GM19467 (cell line): ENCODE measurements around the gene ELAVL1.
"Not testable (repeated sequence)": the region's sequence is repeated elsewhere in the genome, so short reads cannot be mapped to it uniquely, and the experiment has no call there.

ENCODE experiments used
- ATAC-seq: cut with Tn5 transposase; IDR thresholded peaks from one replicate; pipeline ENCODE4 v1.9.1; 2021; ENCODE audit warnings: mild to moderate bottlenecking, moderate library complexity; ENCODE audit not compliant: unreplicated experiment

Gene ELAVL1

GRCh38 chr19:7925171-7925851, 80.1 kb downstream of the ELAVL1 start:
- ATAC-seq, result no peak

GRCh38 chr19:7924651-7925170, 80.7 kb downstream of the ELAVL1 start:
- ATAC-seq, result no peak

- no peak for ATAC-seq
Observed at GRCh38 chr19:7924241-7924640, 81.2 kb downstream of the ELAVL1 start.

DNA sequence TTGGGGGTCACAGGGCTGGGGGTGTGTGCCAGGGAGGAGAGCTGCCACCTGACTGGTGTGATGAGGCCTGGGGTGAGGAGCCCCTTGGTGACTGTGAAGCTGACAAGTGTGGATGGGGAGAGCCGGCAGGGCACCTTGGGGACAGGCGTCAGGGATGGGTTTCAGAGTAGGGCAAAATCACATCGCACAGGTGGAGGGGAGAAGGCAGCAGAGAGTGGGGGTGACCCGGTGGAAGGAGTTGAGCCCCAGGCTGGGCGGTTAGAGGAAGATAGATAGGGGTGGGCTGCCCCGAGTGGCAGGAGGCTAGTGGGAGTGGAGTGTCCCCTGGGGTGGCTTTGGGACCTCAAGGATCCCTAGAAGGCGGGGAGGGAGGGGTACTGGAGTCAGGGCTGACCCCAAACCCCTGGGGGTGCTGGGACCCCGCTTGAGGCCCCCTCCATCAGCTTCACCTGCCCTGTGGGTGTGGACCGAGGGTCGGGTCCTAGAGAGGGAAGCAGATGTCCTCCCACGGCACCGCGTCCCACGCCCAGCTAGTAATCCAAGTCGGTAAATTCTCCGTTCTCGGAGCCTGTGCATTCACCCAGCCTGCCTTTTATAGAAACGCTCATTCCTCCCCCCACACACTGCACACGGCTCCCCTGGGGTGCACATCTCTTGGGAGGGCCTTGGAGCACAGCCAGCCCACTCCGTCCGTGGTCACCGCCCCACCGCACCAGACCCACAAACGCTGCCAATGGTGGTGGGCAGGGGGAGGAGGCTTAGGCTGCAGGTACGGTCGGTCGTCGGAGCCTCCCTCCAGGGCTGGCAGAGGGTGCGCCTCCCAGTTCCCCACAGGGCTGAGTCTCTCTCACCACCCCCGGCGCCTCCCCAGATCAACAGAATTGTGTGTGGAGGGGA, 81.9 kb downstream of the ELAVL1 start:
- ATAC-seq, result no peak

- no peak for ATAC-seq
Observed at GRCh38 chr19:7922836-7923195, 82.6 kb downstream of the ELAVL1 start.

- ATAC-seq, result no peak
Observed at GRCh38 chr19:7921967-7922835, 83.2 kb downstream of the ELAVL1 start.

GRCh38 chr19:7921302-7921966, 84.0 kb downstream of the ELAVL1 start:
- no peak for ATAC-seq

GRCh38 chr19:7920519-7921301, 84.7 kb downstream of the ELAVL1 start:
- ATAC-seq, result peak; percentile 27

DNA sequence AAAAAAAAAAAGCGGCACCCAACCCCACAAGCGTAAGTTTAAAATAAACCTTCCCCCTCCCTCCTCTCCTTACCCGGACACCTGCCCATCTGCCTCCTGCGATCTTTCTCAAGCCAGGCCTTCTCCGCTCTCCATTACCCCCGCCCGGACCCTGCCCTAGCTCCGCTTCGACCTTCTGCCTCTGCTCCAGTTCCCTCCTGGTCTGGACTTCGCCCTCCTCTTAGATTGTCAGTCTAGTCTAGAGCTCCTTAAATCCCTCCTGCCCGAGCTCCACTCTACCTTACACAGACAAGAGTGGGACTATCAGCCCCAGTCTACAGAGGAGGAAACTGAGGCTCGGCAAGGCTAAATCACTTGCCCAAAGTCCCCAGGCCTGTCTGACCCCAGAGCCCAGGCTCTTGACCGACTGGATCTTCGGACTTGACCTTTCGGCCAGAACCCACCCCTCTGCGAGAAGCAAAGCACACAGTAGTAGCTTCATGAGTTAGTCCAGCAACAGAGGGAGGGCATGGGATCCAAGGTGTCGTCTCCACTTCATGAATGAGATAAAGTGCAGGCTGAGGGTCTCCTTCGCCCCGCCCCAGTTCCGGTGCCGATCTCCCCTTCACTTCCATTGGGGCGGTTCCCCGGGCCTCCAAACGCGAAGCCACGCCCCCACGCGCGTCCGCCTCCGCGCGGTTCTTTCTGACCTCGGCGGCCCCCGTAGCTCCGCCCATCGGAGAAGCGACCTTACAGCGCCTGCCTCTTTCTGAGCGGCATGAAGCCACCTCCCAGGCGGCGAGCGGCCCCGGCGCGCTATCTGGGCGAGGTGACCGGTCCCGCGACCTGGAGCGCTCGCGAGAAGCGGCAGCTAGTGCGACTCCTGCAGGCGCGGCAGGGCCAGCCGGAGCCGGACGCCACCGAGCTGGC, 85.6 kb downstream of the ELAVL1 start, which contains the start of gene SNAPC2:
TSS of gene SNAPC2 (plus strand) at position 729 of the 909 bp plus-strand sequence. CDS start at position 758, 29 bp downstream.
- ATAC-seq, result peak; percentile 49

DNA sequence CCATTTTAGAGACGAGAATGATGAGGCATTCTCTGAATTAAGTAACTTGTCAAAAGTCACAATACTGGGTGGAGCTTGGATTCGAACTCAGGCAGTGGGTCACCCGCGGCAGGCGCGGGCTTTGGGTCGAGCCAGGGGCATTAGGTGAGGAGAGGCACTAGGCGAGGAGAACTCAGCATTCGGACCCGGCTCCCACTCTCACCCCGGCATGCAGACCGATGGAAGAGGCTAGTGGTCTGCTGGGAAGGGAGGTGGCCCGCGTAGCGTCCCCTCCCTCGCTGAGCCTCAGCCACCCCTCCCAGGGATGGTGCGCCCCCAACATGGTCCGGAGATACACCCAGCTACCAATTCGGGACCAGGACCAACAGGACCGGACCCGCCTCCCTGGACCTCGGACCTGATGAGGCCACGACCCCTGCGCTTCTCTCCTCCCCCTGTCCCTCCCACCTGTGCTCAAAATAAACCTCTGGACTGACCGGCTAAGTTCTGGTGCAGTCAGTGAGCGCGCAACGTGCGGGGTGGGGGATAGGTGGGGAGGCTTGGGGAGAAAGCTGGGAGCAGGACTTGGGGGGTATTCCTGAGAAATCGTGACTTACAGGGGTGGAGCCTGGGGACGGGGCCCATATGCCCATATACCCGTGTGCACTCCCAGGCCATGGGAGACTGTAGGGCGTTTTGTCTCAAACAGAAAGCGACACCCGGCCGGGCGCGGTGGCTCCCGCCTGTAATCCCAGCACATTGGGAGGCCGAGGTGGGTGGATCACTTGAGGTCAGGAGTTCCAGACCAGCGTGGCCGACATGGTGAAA, 86.6 kb downstream of the ELAVL1 start:
- ATAC-seq, result no peak

GRCh38 chr19:7918062-7918614, 87.3 kb downstream of the ELAVL1 start:
- ATAC-seq, result not testable (repeated sequence)

- ATAC-seq, result no peak
Observed at GRCh38 chr19:7917267-7918061, 88.0 kb downstream of the ELAVL1 start.

- ATAC-seq, result no peak
Observed at GRCh38 chr19:7916955-7917266, 88.5 kb downstream of the ELAVL1 start.

DNA sequence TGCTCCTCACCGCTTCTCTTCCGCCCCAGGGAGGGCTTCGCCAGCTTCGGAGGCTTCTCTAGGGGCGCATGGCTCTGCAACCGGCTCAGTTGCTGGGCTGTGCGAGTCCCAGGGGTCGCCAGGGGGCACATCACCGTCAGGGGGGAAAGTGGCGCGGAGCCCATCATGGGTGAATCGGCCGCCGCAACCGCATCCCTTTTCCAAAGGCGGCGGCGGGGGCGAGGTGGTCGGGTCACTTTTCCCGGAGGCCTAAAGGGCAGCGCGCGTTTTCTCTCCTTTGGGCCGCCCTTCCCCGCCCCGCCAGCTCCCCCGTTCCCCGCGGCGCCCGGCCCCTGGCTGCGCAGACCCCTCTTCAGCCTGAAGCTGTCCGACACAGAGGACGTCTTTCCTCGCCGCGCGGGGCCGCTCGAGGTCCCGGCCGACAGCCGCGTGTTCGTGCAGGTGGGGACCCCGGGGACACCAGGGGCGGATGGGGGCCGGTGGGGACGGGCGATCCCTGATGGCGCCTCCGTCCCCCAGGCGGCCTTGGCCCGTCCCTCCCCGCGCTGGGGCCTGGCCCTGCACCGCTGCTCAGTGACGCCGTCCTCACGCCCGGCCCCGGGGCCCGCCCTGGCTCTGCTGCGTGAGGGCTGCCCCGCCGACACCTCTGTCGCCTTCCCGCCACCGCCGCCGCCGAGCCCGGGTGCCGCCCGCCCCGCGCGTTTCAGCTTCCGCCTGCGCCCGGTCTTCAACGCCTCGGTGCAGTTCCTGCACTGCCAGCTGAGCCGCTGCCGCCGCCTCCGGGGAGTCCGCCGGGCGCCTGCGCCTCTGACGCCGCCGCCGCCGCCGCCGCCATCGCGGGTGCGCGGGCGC, 89.1 kb downstream of the ELAVL1 start:
- no peak for ATAC-seq

- no peak for ATAC-seq
Observed at GRCh38 chr19:7915250-7916102, 90.0 kb downstream of the ELAVL1 start.
